ENCODE results near the gene CLNS1A. TPM values are rescaled to one million over a fixed set of nuclear protein-coding genes. Genes with fewer than 3 reads are reported as not detected.

The CLNS1A gene, protein sequence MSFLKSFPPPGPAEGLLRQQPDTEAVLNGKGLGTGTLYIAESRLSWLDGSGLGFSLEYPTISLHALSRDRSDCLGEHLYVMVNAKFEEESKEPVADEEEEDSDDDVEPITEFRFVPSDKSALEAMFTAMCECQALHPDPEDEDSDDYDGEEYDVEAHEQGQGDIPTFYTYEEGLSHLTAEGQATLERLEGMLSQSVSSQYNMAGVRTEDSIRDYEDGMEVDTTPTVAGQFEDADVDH
- 10 to 100 TPM; 47.4 to 48.3 TPM for total RNA-seq

DNA sequence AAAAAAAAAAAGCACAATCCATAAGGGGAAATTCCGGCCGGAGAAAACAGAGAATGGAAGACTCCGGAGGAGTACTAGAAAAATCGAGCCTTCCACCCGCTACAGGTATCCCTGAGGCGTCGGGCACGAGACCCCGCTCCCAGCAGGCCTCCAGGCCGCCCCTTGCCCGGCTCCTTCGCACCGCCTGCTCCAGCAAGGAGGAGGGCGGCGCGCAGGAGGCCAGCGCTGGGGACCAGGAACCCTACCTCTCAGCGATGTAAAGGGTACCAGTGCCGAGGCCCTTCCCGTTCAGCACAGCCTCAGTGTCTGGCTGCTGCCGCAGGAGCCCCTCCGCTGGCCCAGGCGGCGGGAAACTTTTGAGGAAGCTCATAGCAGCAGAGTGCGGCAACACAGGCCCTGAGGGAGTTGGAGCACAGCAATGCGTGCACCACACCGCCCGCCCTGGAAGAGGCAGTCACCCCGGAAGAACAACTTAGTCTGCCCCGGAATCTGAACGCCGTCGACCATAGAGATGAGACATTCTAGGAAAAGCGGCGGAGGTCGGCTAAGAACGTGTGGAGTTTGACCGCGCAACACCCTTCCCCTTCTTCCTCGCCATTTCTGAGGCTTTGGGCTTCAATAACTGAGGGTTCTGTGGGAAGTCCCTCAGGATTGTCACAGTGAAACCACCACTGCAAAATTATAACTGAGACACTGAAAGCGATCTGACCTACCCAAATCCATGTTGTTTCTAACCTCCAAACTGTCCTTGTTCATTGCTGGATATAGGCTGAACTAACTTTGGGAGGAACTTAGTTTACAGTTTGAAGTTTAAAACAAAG lies at the start of gene CLNS1A:
TSS of gene CLNS1A (minus strand) at position 450 of the 821 bp plus-strand sequence. CDS start at position 370, 80 bp downstream.
- peaks cover 16 to 24% of the 10 kb centered on the region in 2 donors for H3K4me1 ChIP-seq (ENCODE audit: control insufficient read depth in 1 of 2, low read depth in 2 of 2)
- H3K36me3 ChIP-seq = no peaks in the 10 kb centered on the region
- peak within 1 kb of the TSS; percentile 94 for H3K4me3 ChIP-seq
- TF ChIP-seq, protein P1, sequence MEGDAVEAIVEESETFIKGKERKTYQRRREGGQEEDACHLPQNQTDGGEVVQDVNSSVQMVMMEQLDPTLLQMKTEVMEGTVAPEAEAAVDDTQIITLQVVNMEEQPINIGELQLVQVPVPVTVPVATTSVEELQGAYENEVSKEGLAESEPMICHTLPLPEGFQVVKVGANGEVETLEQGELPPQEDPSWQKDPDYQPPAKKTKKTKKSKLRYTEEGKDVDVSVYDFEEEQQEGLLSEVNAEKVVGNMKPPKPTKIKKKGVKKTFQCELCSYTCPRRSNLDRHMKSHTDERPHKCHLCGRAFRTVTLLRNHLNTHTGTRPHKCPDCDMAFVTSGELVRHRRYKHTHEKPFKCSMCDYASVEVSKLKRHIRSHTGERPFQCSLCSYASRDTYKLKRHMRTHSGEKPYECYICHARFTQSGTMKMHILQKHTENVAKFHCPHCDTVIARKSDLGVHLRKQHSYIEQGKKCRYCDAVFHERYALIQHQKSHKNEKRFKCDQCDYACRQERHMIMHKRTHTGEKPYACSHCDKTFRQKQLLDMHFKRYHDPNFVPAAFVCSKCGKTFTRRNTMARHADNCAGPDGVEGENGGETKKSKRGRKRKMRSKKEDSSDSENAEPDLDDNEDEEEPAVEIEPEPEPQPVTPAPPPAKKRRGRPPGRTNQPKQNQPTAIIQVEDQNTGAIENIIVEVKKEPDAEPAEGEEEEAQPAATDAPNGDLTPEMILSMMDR (IDR thresholded peaks at IDR 0.05) = peak; percentile 16
- peak within 1 kb of the TSS; percentile 72 to 81 for H3K27ac ChIP-seq
- H3K27me3 ChIP-seq (replicated peaks; ENCODE audit: insufficient read depth) = no peaks in the 10 kb centered on the region
- peak; percentile 68 for DNase-seq (ENCODE audit: low spot score)
- H3K9me3 ChIP-seq = no peaks in the 10 kb centered on the region
- peak; percentile 97 for ATAC-seq (ENCODE audit: insufficient number of reproducible peaks, low FRiP score, low read depth)

DNA sequence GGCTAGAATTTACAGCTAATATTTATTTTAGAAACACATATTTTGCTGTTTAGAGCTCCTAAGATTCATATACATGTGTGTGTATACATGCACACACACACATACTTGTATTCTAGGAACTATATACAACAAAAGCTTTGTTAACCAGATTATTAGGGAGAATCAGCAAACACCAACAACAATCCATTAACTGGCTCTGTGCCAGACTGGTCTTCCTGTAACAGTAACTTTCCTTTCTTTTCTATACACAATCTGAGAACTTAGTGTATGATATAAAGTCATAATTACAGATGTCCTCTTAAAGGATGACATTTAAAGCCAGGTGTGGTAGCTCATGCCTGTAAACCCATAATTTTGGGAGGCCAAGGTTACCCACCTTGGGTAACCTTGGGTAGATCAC lies 49.5 kb upstream of the CLNS1A start:
- ATAC-seq (ENCODE audit: insufficient number of reproducible peaks, low FRiP score, low read depth) (no peak), DNase-seq (ENCODE audit: low spot score) (no peak)
- Histone ChIP-seq H3K4me3 (no peak overlapping the region), H3K27ac (no peak overlapping the region), H3K4me1 (ENCODE audit: control insufficient read depth in 1 of 2, low read depth in 2 of 2) (no peaks in the 10 kb centered on the region), H3K36me3 (peaks cover 18% of the 10 kb centered on the region), H3K9me3 (no peaks in the 10 kb centered on the region), H3K27me3 (replicated peaks; ENCODE audit: insufficient read depth) (no peaks in the 10 kb centered on the region)
- TF ChIP-seq, protein P1 (IDR thresholded peaks at IDR 0.05) = no peak

DNA sequence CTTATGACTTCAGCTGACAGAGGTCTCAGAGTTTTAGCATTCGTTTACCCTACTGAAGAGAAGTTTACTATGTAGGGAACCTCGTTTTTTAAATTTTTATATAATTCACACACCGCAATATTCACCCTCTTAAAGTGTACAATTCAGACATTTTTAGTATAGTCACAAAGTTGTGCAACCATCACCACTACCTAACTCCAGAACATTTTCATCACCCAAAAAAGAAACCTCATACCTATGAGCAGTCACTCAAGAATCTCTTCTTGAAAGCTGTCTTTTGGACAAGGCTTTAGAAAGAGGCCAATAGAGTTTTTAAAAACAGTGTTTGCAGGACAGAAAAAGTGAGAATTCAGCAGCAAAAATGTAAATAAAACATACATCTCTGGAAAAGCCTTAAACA lies 39.5 kb upstream of the CLNS1A start:
- Histone ChIP-seq H3K9me3 (no peaks in the 10 kb centered on the region), H3K36me3 (peaks cover 63% of the 10 kb centered on the region), H3K4me3 (no peak overlapping the region), H3K27me3 (replicated peaks; ENCODE audit: insufficient read depth) (no peaks in the 10 kb centered on the region), H3K4me1 (ENCODE audit: control insufficient read depth in 1 of 2, low read depth in 2 of 2) (no peaks in the 10 kb centered on the region), H3K27ac (no peak overlapping the region)
- no peak for ATAC-seq (ENCODE audit: insufficient number of reproducible peaks, low FRiP score, low read depth)
- DNase-seq (ENCODE audit: low spot score) = no peak
- TF ChIP-seq, protein P1 (IDR thresholded peaks at IDR 0.05) = no peak

DNA sequence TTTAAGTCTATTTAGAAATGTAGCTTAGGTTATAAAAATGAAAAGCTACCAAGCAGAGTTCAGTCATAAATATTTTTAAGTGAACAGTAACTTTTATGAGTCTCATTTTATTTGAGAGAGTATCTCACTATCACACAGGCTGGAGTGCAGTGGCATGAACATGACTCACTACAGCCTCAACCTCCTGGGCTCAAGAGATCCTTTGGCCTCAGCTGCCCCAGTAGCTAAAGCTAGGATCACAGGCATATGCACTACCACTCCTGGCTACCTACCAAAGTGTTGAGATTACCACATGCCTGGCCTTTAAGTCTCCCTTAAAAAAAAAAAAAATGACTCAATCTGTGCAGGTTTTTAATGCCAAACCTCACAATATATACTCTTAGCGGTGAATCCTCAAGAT lies 34.7 kb upstream of the CLNS1A start:
- TF ChIP-seq, protein P1 (IDR thresholded peaks at IDR 0.05) = no peak
- no peaks in the 10 kb centered on the region for H3K9me3 ChIP-seq
- H3K27me3 ChIP-seq (replicated peaks; ENCODE audit: insufficient read depth) = no peaks in the 10 kb centered on the region
- ATAC-seq (ENCODE audit: insufficient number of reproducible peaks, low FRiP score, low read depth) = no peak
- no peak overlapping the region for H3K4me3 ChIP-seq
- H3K36me3 ChIP-seq = peaks cover 77% of the 10 kb centered on the region
- no peak for DNase-seq (ENCODE audit: low spot score)
- H3K27ac ChIP-seq = no peak overlapping the region
- no peaks in the 10 kb centered on the region for H3K4me1 ChIP-seq (ENCODE audit: control insufficient read depth in 1 of 2, low read depth in 2 of 2)

DNA sequence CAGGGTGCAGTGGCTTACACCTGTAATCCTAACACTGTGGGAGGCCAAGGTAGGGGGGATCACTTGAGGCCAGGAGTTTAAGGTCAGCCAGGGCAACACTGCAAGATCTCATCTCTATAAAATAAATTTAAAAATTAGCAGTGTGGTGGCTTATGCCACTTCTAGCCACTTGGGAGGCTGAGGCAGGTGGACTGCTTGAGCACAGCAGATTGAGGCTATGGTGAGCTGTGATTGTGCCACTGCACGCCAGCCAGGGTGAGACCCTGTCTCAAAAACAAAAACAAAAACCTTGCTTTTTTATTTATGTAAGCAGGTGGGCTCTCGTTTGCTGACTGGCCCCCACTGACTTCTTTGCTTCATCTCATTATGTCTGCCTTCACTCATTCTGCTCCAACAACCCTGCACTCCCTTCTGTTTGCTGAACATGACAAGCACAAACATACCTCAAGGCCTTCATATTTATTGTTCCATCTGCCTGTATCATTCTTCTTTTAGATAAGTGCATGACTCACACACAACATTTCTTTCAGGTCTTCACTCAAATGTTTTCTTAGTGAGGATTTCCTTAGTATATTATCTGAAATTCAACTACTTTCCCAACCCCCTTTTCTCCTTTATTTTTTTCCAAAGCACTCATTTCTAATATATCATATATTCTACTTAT lies 32.4 kb upstream of the CLNS1A start:
- Histone ChIP-seq H3K27me3 (replicated peaks; ENCODE audit: insufficient read depth) (no peaks in the 10 kb centered on the region), H3K4me1 (ENCODE audit: control insufficient read depth in 1 of 2, low read depth in 2 of 2) (no peaks in the 10 kb centered on the region), H3K9me3 (no peaks in the 10 kb centered on the region), H3K36me3 (peaks cover 65% of the 10 kb centered on the region), H3K27ac (no peak overlapping the region), H3K4me3 (no peak overlapping the region)
- ATAC-seq (ENCODE audit: insufficient number of reproducible peaks, low FRiP score, low read depth) (no peak), DNase-seq (ENCODE audit: low spot score) (no peak)
- TF ChIP-seq, protein P1 (IDR thresholded peaks at IDR 0.05) = no peak
